HK-2 (cell line): ENCODE results near the gene NBPF1.
A peak's percentile ranks its signal among the peaks of the same experiment; 100 is the strongest.
"Not testable (repeated sequence)": the region's sequence is repeated elsewhere in the genome, so short reads cannot be mapped to it uniquely, and the experiment has no call there.

Experiments used
- DNase-seq: peaks from one replicate; pipeline ENCODE4 v3.0.0-alpha.2; 2018; ENCODE audit not compliant: unreplicated experiment

NBPF1 gene

GRCh38 chr1:16545682-16546095 lies 67.7 kb downstream of the NBPF1 start:
- peak; percentile 66 for DNase-seq

GRCh38 chr1:16540421-16540893 lies 72.9 kb downstream of the NBPF1 start:
- not testable (repeated sequence) for DNase-seq

- not testable (repeated sequence) for DNase-seq
These were observed 75.8 kb downstream of the NBPF1 start for GRCh38 chr1:16537528-16537927.

- DNase-seq = not testable (repeated sequence)
These were observed 76.6 kb downstream of the NBPF1 start for GRCh38 chr1:16536796-16537195.

DNA sequence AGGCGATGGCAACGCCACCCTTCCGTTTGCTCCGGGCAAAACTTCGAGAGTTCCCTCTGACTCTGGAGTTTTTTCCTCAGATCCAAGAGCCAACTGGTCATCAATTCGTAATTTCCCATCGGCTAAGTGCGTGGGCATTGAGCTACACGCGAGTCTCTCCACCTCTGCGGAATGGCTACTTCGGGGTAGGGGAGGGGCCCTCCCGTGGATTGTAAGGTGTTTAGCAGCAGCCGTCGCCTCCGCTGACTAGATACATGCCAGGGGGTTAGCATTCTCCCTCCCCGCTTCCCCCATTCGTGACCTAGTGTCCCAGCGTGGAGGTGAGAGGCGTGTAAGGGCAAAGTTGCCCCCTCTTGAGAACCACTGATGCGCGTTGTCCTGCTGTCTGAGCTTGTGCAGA lies 77.5 kb downstream of the NBPF1 start:
- DNase-seq = not testable (repeated sequence)

DNA sequence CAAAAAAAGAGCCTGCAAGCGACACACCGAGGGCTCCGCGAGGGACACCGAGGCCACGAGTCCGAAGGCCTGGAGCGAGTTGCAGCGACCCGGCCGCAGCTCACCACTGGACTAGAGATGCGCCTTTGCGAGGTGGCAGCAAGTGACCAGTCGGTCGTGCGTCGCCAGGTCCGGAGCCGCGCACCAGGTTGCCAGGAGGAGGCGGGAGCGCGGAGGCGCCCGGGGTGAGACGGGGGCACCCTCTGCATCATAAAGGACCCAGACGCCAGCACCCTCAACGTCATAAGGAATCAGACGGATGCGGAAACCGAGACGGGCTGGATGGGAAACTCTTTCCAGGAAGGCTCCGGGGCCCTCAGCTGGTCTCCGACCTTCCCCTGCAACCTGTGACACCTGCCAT lies 77.9 kb downstream of the NBPF1 start:
- not testable (repeated sequence) for DNase-seq

- DNase-seq = peak; percentile 71
These were observed 78.4 kb downstream of the NBPF1 start for GRCh38 chr1:16534829-16535456.

- DNase-seq = peak; percentile 24
These were observed 79.0 kb downstream of the NBPF1 start for GRCh38 chr1:16534239-16534828.

GRCh38 chr1:16532235-16532991 lies 81.0 kb downstream of the NBPF1 start:
- DNase-seq = not testable (repeated sequence)

DNA sequence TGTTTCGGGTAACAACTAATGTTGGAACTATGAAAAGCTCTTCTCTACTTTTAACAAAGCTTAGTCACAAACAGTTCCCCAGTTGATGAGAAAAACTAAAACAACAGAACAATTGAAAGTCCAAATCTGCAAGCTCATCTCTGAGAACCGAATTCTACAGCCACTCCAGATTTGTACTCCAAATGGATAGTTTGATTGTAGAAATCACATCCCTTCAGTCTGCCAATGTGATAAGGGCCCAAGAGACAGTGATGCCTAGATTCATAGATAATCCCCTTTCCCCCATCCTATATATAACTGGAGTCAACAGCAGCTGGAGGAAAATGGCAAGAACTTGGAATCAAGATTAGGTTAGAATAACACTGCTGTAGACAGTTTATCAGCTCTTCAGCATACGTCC lies 85.0 kb downstream of the NBPF1 start:
- not testable (repeated sequence) for DNase-seq

DNA sequence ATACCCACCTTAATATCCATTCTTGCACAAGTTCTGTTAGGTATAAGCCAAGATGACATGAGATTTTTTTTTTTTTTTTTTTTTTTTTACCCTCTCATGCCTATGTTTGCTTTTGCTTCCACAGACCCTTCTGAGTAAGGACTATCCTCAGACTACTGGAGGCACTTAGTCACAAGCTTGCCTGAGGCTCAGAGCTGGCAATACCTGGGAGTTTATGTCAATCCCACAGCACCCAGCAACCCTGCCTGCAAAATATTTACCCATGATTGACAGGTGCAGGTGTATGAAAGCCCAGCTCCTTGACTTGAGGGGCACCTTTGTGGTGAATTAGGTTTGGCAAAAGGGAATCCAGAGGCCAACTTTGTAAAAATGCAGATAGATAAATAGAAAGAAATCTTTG lies 87.6 kb downstream of the NBPF1 start:
- not testable (repeated sequence) for DNase-seq

GRCh38 chr1:16521679-16522078 lies 91.7 kb downstream of the NBPF1 start:
- not testable (repeated sequence) for DNase-seq

GRCh38 chr1:16521288-16521583 lies 92.1 kb downstream of the NBPF1 start:
- DNase-seq = no peak

- DNase-seq = not testable (repeated sequence)
These were observed 92.7 kb downstream of the NBPF1 start for GRCh38 chr1:16520435-16521287.

DNA sequence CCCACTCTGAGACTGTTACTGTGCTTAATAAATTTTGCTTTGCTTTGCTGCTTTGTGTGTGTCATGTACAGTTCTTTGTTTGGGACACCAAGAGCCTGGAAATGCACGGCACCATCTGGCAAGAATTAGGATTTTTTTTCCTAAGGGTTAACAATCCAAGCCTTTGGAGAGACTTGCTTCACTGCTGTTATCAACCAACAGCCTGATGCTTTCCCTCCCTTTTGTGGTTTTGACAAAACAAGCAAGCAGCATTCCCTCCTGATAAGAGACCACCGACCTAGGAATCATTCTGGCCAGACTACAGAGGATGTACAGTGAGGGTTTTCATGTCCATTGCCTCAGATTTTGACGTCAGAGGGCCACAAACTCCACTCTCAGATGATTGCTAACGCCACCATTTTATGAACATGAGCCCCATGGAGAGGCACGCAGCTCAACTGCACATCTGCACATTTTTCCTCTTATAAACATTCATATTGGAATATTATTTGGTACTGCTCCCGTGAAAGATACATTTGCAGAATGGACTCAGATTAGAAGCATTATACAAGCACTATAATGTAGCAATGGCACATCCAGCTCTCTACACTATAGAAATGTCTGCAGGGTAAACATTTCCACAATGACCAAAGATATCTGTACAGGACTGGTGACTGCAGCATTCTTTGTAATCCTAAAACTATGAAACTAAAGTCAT lies 94.0 kb downstream of the NBPF1 start:
- DNase-seq = not testable (repeated sequence)

GRCh38 chr1:16518913-16519254 lies 94.5 kb downstream of the NBPF1 start:
- not testable (repeated sequence) for DNase-seq

DNA sequence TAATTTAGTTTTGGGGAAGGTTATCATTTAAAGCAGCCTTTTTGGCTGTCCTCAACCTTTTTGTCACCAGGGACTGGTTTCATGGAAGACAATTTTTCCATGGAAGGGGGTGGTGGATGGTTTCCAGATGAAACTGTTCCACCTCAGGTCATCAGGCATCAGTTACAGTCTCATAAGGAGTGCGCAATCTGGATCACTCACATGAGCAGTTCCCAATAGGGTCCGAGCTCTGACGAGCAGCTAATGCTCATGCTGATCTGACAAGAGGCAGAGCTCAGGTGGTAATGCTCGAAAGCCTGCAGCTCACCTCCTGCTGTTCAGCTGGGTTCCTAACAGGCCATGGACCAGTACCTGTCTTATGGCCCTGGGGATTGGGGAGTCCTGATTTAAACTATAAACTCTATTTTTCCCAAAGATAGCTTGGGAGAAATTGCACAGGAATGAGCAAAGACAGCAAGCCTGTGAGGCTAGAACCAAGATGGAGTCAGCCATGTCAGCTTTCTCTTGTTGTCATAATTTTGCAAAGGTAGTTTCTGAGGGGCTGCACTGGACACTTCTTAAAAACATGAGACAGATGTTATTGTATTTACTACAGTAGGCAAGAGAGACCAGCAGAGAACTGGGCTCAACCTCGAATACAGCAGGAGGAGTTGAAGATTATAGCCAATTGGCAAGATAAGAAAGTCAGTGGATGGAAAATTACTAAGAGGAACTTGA lies 96.5 kb downstream of the NBPF1 start:
- not testable (repeated sequence) for DNase-seq

GRCh38 chr1:16514107-16515055 lies 99.0 kb downstream of the NBPF1 start, which contains the start of gene RNU1-1:
TSS of gene RNU1-1 (minus strand) at chr1:16514285.
- DNase-seq = peak; percentile 74

DNA sequence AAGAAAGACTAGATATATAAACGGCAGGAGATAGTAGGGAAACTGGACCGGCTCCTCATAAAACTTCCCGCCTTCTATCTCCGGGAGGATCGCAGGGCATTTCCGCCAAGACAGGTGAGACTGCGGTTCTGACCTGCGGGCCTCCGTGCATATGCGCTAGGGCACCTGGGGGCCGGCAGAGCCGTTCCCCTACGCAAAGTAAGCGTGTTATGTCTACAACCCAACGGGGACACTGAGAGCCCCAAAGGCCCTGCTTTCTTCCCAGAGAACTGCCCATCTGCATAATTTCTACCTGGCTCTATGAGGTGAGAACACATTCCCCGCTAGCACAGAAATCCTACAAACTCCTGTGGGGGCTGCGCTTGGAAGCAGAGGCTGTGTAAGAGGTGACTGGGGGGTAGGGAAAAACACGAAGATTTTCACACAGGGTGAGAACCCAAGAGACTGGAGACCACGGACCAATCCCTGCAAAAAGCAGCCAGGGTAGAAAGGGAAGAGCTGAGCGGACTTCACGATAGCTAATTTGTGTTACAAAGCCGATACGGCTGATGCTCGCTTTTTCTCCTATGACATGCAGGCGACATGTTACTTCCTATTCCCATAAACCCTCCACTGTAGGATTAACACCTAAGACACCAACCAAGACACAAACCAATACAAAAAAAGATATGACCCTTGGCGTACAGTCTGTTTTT lies 99.8 kb downstream of the NBPF1 start:
- DNase-seq = peak; percentile 72
